Keratinocyte (primary cell): ENCODE measurements around the gene BCORL1. TPM values are rescaled to one million over a fixed set of nuclear protein-coding genes. Genes with fewer than 3 reads are reported as not detected.

ENCODE experiments used
- DNase-seq: peaks from one replicate; pipeline ENCODE4 v3.0.0-alpha.2; 2011; ENCODE audit warnings: low read depth, missing footprints, low spot score
- FAIRE-seq: peaks from 2 replicates; lab custom pipeline; 2011; peaks lifted over from hg19 to GRCh38; lab: Jason Lieb, UNC
- H2AFZ ChIP-seq: 2 replicates; pipeline ENCODE4 v1.6.0; 2012; ENCODE audit warnings: low read length, control low read depth, inconsistent platforms; ENCODE audit not compliant: control insufficient read depth
- H3K27ac ChIP-seq: 2 replicates; pipeline ENCODE4 v1.5.1; 2011; ENCODE audit warnings: low read length; ENCODE audit not compliant: control insufficient read depth, insufficient read depth
- H3K27me3 ChIP-seq: 3 replicates; pipeline ENCODE4 v1.6.0; 2011; ENCODE audit warnings: low read length; ENCODE audit not compliant: control insufficient read depth, insufficient read depth; ENCODE audit errors: extremely low read depth
- H3K36me3 ChIP-seq, 2 experiments: 2 replicates in 1 of 2; 3 replicates in 1 of 2; pipeline ENCODE4 v1.5.1; 2011; ENCODE audit warnings: low read length in 2 of 2, mild to moderate bottlenecking in 1 of 2; ENCODE audit not compliant: control insufficient read depth in 2 of 2, insufficient read depth in 2 of 2; ENCODE audit errors: extremely low read depth in 1 of 2
- H3K4me1 ChIP-seq: 3 replicates; pipeline ENCODE4 v1.5.1; 2011; ENCODE audit warnings: low read length; ENCODE audit not compliant: control insufficient read depth, insufficient read depth; ENCODE audit errors: extremely low read depth
- H3K4me2 ChIP-seq: 3 replicates; pipeline ENCODE4 v1.6.0; 2011; ENCODE audit warnings: low read depth, low read length; ENCODE audit not compliant: control insufficient read depth, insufficient read depth; ENCODE audit errors: extremely low read depth
- H3K4me3 ChIP-seq, 3 experiments: fragments of 200-600 bp in 1 of 3; sonication (generic) in 1 of 3; 2 replicates in 2 of 3; 3 replicates in 1 of 3; pipeline ENCODE4 v1.5.1; 2011 to 2016; ENCODE audit warnings: low read length in 3 of 3, mild to moderate bottlenecking in 3 of 3, control low read depth in 2 of 3, inconsistent platforms in 1 of 3, low read depth in 1 of 3, mixed read lengths in 1 of 3, mixed run types in 1 of 3, moderate library complexity in 1 of 3; ENCODE audit not compliant: control insufficient read depth in 2 of 3, insufficient read depth in 2 of 3; ENCODE audit errors: extremely low read depth in 1 of 3
- H3K79me2 ChIP-seq: 2 replicates; pipeline ENCODE4 v1.6.0; 2012; ENCODE audit warnings: low read length; ENCODE audit not compliant: control insufficient read depth, insufficient read depth
- H3K9ac ChIP-seq: 3 replicates; pipeline ENCODE4 v1.6.0; 2011; ENCODE audit warnings: low read length; ENCODE audit not compliant: control insufficient read depth, insufficient read depth; ENCODE audit errors: extremely low read depth
- H3K9me1 ChIP-seq: 3 replicates; pipeline ENCODE4 v1.6.0; 2011; ENCODE audit warnings: low read length; ENCODE audit not compliant: control insufficient read depth, insufficient read depth; ENCODE audit errors: extremely low read depth
- H3K9me3 ChIP-seq: 2 replicates; pipeline ENCODE4 v1.5.1; 2012; ENCODE audit warnings: low read depth, low read length; ENCODE audit not compliant: control insufficient read depth
- H4K20me1 ChIP-seq: 3 replicates; pipeline ENCODE4 v1.6.0; 2011; ENCODE audit warnings: low read length; ENCODE audit not compliant: control insufficient read depth, insufficient read depth; ENCODE audit errors: extremely low read depth
- EZH2 ChIP-seq: IDR thresholded peaks from one replicate; pipeline ENCODE4 v1.6.1; 2012; ENCODE audit warnings: inconsistent platforms, mild to moderate bottlenecking, low read length, moderate library complexity
- dilution Hi-C: fragments of 300-500 bp; cut with MboI; formaldehyde crosslinking; loops from one replicate; pipeline ENCODE4 v1.7.0; 2020; ENCODE audit warnings: low sequenced_read_pairs; ENCODE audit not compliant: extremely low pct_ligation_motif_present
- polyA plus RNA-seq, 5 experiments: library from polyadenylated mRNA; depleted of rRNA in 3 of 5; stranded (reverse) in 3 of 5; stranded (forward) in 1 of 5; unstranded in 1 of 5; fragments of >200 nt; gene quantifications; 1 replicate in 1 of 5; 2 replicates in 3 of 5; 3 replicates in 1 of 5; pipeline versions ENCODE4 v1.2.1 to v1.2.3, GENCODE V29; 2011 to 2012; ENCODE audit warnings: missing spikeins in 2 of 5, low read depth in 1 of 5, low replicate concordance in 1 of 5
- TF ChIP-seq, protein P1 (sequence below), 3 experiments: IDR thresholded peaks in 1 of 3; conservative IDR thresholded peaks in 1 of 3; optimal IDR thresholded peaks in 1 of 3; 2 replicates in 2 of 3; 3 replicates in 1 of 3; pipeline versions ENCODE3 to v1.5.1; 2011; ENCODE audit warnings: low read length in 3 of 3, mild to moderate bottlenecking in 3 of 3, moderate library complexity in 2 of 3, control low read depth in 1 of 3, inconsistent platforms in 1 of 3; ENCODE audit not compliant: insufficient read depth in 2 of 3; ENCODE audit errors: extremely low read depth in 1 of 3

Gene BCORL1
- polyA plus RNA-seq, 1 donor (not counting 4 experiments of a cell fraction or from before 2014, with no cell fraction given) = 0.54 TPM

DNA sequence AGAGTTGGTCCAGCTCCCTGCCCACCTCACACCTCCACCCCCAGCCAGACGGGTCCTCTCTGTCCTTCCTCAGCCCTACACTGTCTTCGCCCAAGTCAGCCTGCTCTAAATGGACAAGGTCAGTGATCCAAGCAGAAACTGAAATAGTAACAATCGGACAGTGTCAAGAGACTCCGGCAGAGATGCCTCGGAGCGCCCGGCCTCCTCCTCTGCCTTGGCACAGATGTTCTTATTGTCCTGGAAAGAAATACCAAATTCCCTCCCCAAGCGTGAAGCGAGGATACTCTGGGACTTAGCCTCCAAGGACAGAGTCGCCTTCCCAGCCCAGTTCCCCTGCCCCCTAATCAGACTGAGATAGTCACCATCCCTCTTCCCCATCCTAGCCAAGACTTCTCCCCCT is 48.0 kb upstream of the BCORL1 start:
- no peaks in the 10 kb centered on the region for H3K36me3 ChIP-seq
- TF ChIP-seq, protein P1, sequence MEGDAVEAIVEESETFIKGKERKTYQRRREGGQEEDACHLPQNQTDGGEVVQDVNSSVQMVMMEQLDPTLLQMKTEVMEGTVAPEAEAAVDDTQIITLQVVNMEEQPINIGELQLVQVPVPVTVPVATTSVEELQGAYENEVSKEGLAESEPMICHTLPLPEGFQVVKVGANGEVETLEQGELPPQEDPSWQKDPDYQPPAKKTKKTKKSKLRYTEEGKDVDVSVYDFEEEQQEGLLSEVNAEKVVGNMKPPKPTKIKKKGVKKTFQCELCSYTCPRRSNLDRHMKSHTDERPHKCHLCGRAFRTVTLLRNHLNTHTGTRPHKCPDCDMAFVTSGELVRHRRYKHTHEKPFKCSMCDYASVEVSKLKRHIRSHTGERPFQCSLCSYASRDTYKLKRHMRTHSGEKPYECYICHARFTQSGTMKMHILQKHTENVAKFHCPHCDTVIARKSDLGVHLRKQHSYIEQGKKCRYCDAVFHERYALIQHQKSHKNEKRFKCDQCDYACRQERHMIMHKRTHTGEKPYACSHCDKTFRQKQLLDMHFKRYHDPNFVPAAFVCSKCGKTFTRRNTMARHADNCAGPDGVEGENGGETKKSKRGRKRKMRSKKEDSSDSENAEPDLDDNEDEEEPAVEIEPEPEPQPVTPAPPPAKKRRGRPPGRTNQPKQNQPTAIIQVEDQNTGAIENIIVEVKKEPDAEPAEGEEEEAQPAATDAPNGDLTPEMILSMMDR (optimal IDR thresholded peaks at IDR 0.05 in 1 of 3, IDR thresholded peaks at IDR 0.05 in 1 of 3, conservative IDR thresholded peaks at IDR 0.05 in 1 of 3; ENCODE audit: extremely low read depth in 1 of 3, insufficient read depth in 2 of 3, low read length in 3 of 3) = no peak
- no peak for TF ChIP-seq EZH2
- no peak for DNase-seq
- H3K9me1 ChIP-seq = no peaks in the 10 kb centered on the region
- H3K27ac ChIP-seq = no peak overlapping the region
- H3K4me2 ChIP-seq = no peak overlapping the region
- no peak overlapping the region for H3K4me3 ChIP-seq
- peaks cover 14% of the 10 kb centered on the region for H3K27me3 ChIP-seq
- no peak overlapping the region for H3K9ac ChIP-seq
- H4K20me1 ChIP-seq = no peaks in the 10 kb centered on the region
- H2AFZ ChIP-seq = no peak overlapping the region
- no peak for FAIRE-seq
- H3K4me1 ChIP-seq = no peaks in the 10 kb centered on the region
- dilution Hi-C loops = no loop called here
- no peaks in the 10 kb centered on the region for H3K79me2 ChIP-seq
- no peaks in the 10 kb centered on the region for H3K9me3 ChIP-seq

DNA sequence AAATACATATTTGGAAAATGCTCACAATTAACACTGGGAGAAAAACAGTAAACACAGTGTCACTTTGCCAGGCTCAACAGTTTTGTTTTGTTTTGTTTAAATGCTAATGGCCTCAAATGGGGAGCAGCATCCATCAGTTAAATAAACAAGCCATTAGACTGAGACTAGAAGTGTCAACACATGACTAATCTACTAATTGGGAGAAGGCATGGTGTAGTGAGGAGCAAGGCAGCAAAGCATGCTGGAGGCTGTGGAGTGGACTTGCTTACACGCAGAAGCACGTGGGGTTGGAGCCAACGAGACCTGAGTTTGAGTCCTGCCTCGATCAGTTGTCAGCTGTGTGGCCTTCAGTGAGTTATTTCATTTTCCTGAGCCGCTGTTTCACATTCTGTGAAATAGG is 47.5 kb upstream of the BCORL1 start:
- Histone ChIP-seq H3K4me3 (no peak overlapping the region), H4K20me1 (no peaks in the 10 kb centered on the region), H3K79me2 (no peaks in the 10 kb centered on the region), H3K27ac (no peak overlapping the region), H3K36me3 (no peaks in the 10 kb centered on the region), H3K9me3 (no peaks in the 10 kb centered on the region), H3K9me1 (no peaks in the 10 kb centered on the region), H3K27me3 (peaks cover 14% of the 10 kb centered on the region), H3K4me2 (no peak overlapping the region), H2AFZ (no peak overlapping the region), H3K4me1 (no peaks in the 10 kb centered on the region), H3K9ac (no peak overlapping the region)
- FAIRE-seq (no peak), DNase-seq (no peak)
- dilution Hi-C loops = no loop called here
- TF ChIP-seq EZH2 = no peak
- TF ChIP-seq, protein P1 (optimal IDR thresholded peaks at IDR 0.05 in 1 of 3, IDR thresholded peaks at IDR 0.05 in 1 of 3, conservative IDR thresholded peaks at IDR 0.05 in 1 of 3; ENCODE audit: extremely low read depth in 1 of 3, insufficient read depth in 2 of 3, low read length in 3 of 3) = no peak
